ENCODE data around the gene TANGO6. TPM values are rescaled to one million over a fixed set of nuclear protein-coding genes. Genes with fewer than 3 reads are reported as not detected.
"Not testable (repeated sequence)": the region's sequence is repeated elsewhere in the genome, so short reads cannot be mapped to it uniquely, and the experiment has no call there.

The TANGO6 gene
- total and polyA plus RNA-seq, 9 donors, result 4.7 to 27.8 (median 15.5) TPM

- Histone ChIP-seq H3K4me3 (no peak overlapping the region), H3K4me1 (ENCODE audit: insufficient read depth) (peaks cover 6% of the 10 kb centered on the region), H3K27me3 (no peaks in the 10 kb centered on the region), H3K36me3 (no peaks in the 10 kb centered on the region), H3K9me3 (no peaks in the 10 kb centered on the region), H3K27ac (no peak overlapping the region)
- TF ChIP-seq EP300 (IDR thresholded peaks at IDR 0.05), result no peak
- no peak for TF ChIP-seq POLR2A (IDR thresholded peaks at IDR 0.05)
- no peak for TF ChIP-seq CTCF (IDR thresholded peaks at IDR 0.05)
- 60 to 63% (median 60%) methylated on average over 3 of the region's 3 CpGs for WGBS, 3 donors
- intact Hi-C loops (cut with DNase I), result loop anchor here (5.0 to 10.0 kb wide), 5 partner anchors 221 to 601 kb away; partner anchors contain the start of genes TANGO6 (in 1 of the 4) and ZFP90 (in 1 of the 4)
- DNase-seq, result no peak
These were observed 282.9 kb downstream of the TANGO6 start for GRCh38 chr16:69126221-69126620.

GRCh38 chr16:69126801-69127200 lies 283.5 kb downstream of the TANGO6 start:
- not testable (repeated sequence) for H3K4me1 ChIP-seq (ENCODE audit: insufficient read depth)
- peak in 1 of 5 donors; percentile 19 for DNase-seq

GRCh38 chr16:69127966-69128510 lies 284.7 kb downstream of the TANGO6 start:
- peak in 1 of 5 donors; percentile 33 for DNase-seq
- no peaks in the 10 kb centered on the region for H3K36me3 ChIP-seq
- TF ChIP-seq POLR2A (IDR thresholded peaks at IDR 0.05), result no peak
- no peak for TF ChIP-seq EP300 (IDR thresholded peaks at IDR 0.05)
- no peak for TF ChIP-seq CTCF (IDR thresholded peaks at IDR 0.05)
- H3K4me3 ChIP-seq, result no peak overlapping the region
- H3K27ac ChIP-seq, result no peak overlapping the region
- H3K4me1 ChIP-seq (ENCODE audit: insufficient read depth), result peaks cover 6% of the 10 kb centered on the region
- 80 to 84% (median 83%) methylated on average over 12 of the region's 12 CpGs for WGBS, 3 donors
- intact Hi-C loops (cut with DNase I), result loop anchor here (5.0 to 10.0 kb wide), 5 partner anchors 223 to 603 kb away; partner anchors contain the start of genes TANGO6 (in 1 of the 4) and ZFP90 (in 1 of the 4)
- no peaks in the 10 kb centered on the region for H3K9me3 ChIP-seq
- no peaks in the 10 kb centered on the region for H3K27me3 ChIP-seq

More at GRCh38 chr16:69126801-69127200, 283.5 kb downstream of the TANGO6 start:
- intact Hi-C loops (cut with DNase I), result loop anchor here (5.0 to 10.0 kb wide), 5 partner anchors 222 to 602 kb away; partner anchors contain the start of genes TANGO6 (in 1 of the 4) and ZFP90 (in 1 of the 4)
- not testable (repeated sequence) for H3K9me3 ChIP-seq, H3K27ac ChIP-seq, H3K36me3 ChIP-seq, H3K27me3 ChIP-seq, H3K4me3 ChIP-seq
- 93 to 96% (median 94%) methylated on average over 10 of the region's 10 CpGs for WGBS, 3 donors

GRCh38 chr16:69130461-69130860 lies 287.1 kb downstream of the TANGO6 start:
- H3K27ac ChIP-seq, result no peak overlapping the region

More at GRCh38 chr16:69130461-69130860, 287.1 kb downstream of the TANGO6 start:
- no peaks in the 10 kb centered on the region for H3K27me3 ChIP-seq
- DNase-seq, result no peak
- H3K4me1 ChIP-seq (ENCODE audit: insufficient read depth), result peaks cover 7% of the 10 kb centered on the region
- TF ChIP-seq POLR2A (IDR thresholded peaks at IDR 0.05) (no peak), EP300 (IDR thresholded peaks at IDR 0.05) (no peak), CTCF (IDR thresholded peaks at IDR 0.05) (no peak)
- WGBS, 3 donors, result 55 to 64% (median 62%) methylated on average over 6 of the region's 6 CpGs
- H3K36me3 ChIP-seq, result no peaks in the 10 kb centered on the region
- H3K9me3 ChIP-seq, result no peaks in the 10 kb centered on the region
- H3K4me3 ChIP-seq, result no peak overlapping the region
- intact Hi-C loops (cut with DNase I), result no loop called here

Measured in ovary (tissue), 9 donors.